T-helper 2 cell treated with Interferon-gamma antibody and Interleukin-4, amounts not matched to agents 5 μg/mL and 100 μg/mL, for 36 hours (primary cell): ENCODE data around the gene PDE4D.
A peak's percentile ranks its signal among the peaks of the same experiment; 100 is the strongest.

Experiments
- DNase-seq: peaks from one replicate; pipeline ENCODE4 v3.0.0; 2021; ENCODE audit warnings: low spot score
- H3K27ac Mint-ChIP-seq: one replicate; pipeline ENCODE4 v1.8.0; 2021; ENCODE audit warnings: mild to moderate bottlenecking, mixed read lengths
- H3K27me3 Mint-ChIP-seq: one replicate; pipeline ENCODE4 v1.8.0; 2021; ENCODE audit warnings: low read depth, mixed read lengths
- H3K36me3 Mint-ChIP-seq: one replicate; pipeline ENCODE4 v1.8.0; 2021; ENCODE audit warnings: low read depth, mixed read lengths
- H3K4me1 Mint-ChIP-seq: one replicate; pipeline ENCODE4 v1.8.0; 2021; ENCODE audit warnings: low read depth, mixed read lengths
- H3K4me3 Mint-ChIP-seq: one replicate; pipeline ENCODE4 v1.8.0; 2022; ENCODE audit warnings: mild to moderate bottlenecking, moderate library complexity, mixed read lengths
- H3K9me3 Mint-ChIP-seq: one replicate; pipeline ENCODE4 v1.8.0; 2021; ENCODE audit warnings: mixed read lengths

Gene PDE4D

GRCh38 chr5:58934629-58935097, 958.9 kb downstream of the PDE4D start:
- no peak for DNase-seq
- Mint-ChIP-seq H3K4me3 (peak overlapping the region; percentile 15), H3K9me3 (no peaks in the 10 kb centered on the region), H3K27me3 (peaks cover 7% of the 10 kb centered on the region), H3K36me3 (no peaks in the 10 kb centered on the region), H3K4me1 (peaks cover 12% of the 10 kb centered on the region), H3K27ac (peak overlapping the region; percentile 38)

- Mint-ChIP-seq H3K27me3 (peaks cover 7% of the 10 kb centered on the region), H3K9me3 (no peaks in the 10 kb centered on the region), H3K4me3 (peak overlapping the region; percentile 15), H3K27ac (no peak overlapping the region), H3K36me3 (no peaks in the 10 kb centered on the region), H3K4me1 (peaks cover 12% of the 10 kb centered on the region)
- peak; percentile 46 for DNase-seq
These were observed 959.5 kb downstream of the PDE4D start for GRCh38 chr5:58933891-58934628.

- no peak for DNase-seq
- no peaks in the 10 kb centered on the region for H3K9me3 Mint-ChIP-seq
- no peak overlapping the region for H3K27ac Mint-ChIP-seq
- H3K27me3 Mint-ChIP-seq, result peaks cover 7% of the 10 kb centered on the region
- no peaks in the 10 kb centered on the region for H3K36me3 Mint-ChIP-seq
- peaks cover 12% of the 10 kb centered on the region for H3K4me1 Mint-ChIP-seq
- H3K4me3 Mint-ChIP-seq, result no peak overlapping the region
These were observed 961.4 kb downstream of the PDE4D start for GRCh38 chr5:58932057-58932612.

GRCh38 chr5:58930520-58930919, 963.0 kb downstream of the PDE4D start:
- no peaks in the 10 kb centered on the region for H3K9me3 Mint-ChIP-seq
- H3K27ac Mint-ChIP-seq, result no peak overlapping the region
- no peak for DNase-seq
- no peak overlapping the region for H3K4me3 Mint-ChIP-seq
- H3K4me1 Mint-ChIP-seq, result peaks cover 17% of the 10 kb centered on the region
- peaks cover 7% of the 10 kb centered on the region for H3K27me3 Mint-ChIP-seq
- H3K36me3 Mint-ChIP-seq, result no peaks in the 10 kb centered on the region

GRCh38 chr5:58929726-58930125, 963.8 kb downstream of the PDE4D start:
- Mint-ChIP-seq H3K4me1 (peaks cover 12% of the 10 kb centered on the region), H3K27ac (no peak overlapping the region), H3K36me3 (no peaks in the 10 kb centered on the region), H3K4me3 (no peak overlapping the region), H3K9me3 (no peaks in the 10 kb centered on the region), H3K27me3 (peaks cover 7% of the 10 kb centered on the region)
- DNase-seq, result no peak

- Mint-ChIP-seq H3K27me3 (peaks cover 7% of the 10 kb centered on the region), H3K27ac (no peak overlapping the region), H3K36me3 (no peaks in the 10 kb centered on the region), H3K4me1 (peaks cover 6% of the 10 kb centered on the region), H3K9me3 (no peaks in the 10 kb centered on the region), H3K4me3 (no peak overlapping the region)
- DNase-seq, result no peak
These were observed 965.6 kb downstream of the PDE4D start for GRCh38 chr5:58927938-58928337.

GRCh38 chr5:58927181-58927580, 966.3 kb downstream of the PDE4D start:
- Mint-ChIP-seq H3K36me3 (no peaks in the 10 kb centered on the region), H3K9me3 (no peaks in the 10 kb centered on the region), H3K27ac (no peak overlapping the region), H3K4me1 (peaks cover 6% of the 10 kb centered on the region), H3K4me3 (no peak overlapping the region), H3K27me3 (peaks cover 6% of the 10 kb centered on the region)
- no peak for DNase-seq

- no peaks in the 10 kb centered on the region for H3K9me3 Mint-ChIP-seq
- H3K27me3 Mint-ChIP-seq, result peaks cover under 1% of the 10 kb centered on the region
- DNase-seq, result no peak
- no peak overlapping the region for H3K27ac Mint-ChIP-seq
- peaks cover 6% of the 10 kb centered on the region for H3K4me1 Mint-ChIP-seq
- no peaks in the 10 kb centered on the region for H3K36me3 Mint-ChIP-seq
- no peak overlapping the region for H3K4me3 Mint-ChIP-seq
These were observed 967.0 kb downstream of the PDE4D start for GRCh38 chr5:58926541-58926935.

GRCh38 chr5:58925627-58926540, 967.6 kb downstream of the PDE4D start:
- Mint-ChIP-seq H3K27me3 (no peaks in the 10 kb centered on the region), H3K36me3 (no peaks in the 10 kb centered on the region), H3K27ac (no peak overlapping the region), H3K9me3 (no peaks in the 10 kb centered on the region), H3K4me1 (peaks cover 7% of the 10 kb centered on the region), H3K4me3 (no peak overlapping the region)
- no peak for DNase-seq

GRCh38 chr5:58924306-58924705, 969.2 kb downstream of the PDE4D start:
- H3K27me3 Mint-ChIP-seq, result peaks cover under 1% of the 10 kb centered on the region
- H3K4me1 Mint-ChIP-seq, result peaks cover 8% of the 10 kb centered on the region
- no peak overlapping the region for H3K27ac Mint-ChIP-seq
- no peak for DNase-seq
- no peak overlapping the region for H3K4me3 Mint-ChIP-seq
- H3K36me3 Mint-ChIP-seq, result no peaks in the 10 kb centered on the region
- no peaks in the 10 kb centered on the region for H3K9me3 Mint-ChIP-seq

- Mint-ChIP-seq H3K9me3 (no peaks in the 10 kb centered on the region), H3K27me3 (peaks cover 3% of the 10 kb centered on the region), H3K4me3 (no peak overlapping the region), H3K27ac (no peak overlapping the region), H3K4me1 (peaks cover 8% of the 10 kb centered on the region), H3K36me3 (no peaks in the 10 kb centered on the region)
- no peak for DNase-seq
These were observed 970.2 kb downstream of the PDE4D start for GRCh38 chr5:58923355-58923754.

GRCh38 chr5:58922461-58923171, 970.9 kb downstream of the PDE4D start:
- Mint-ChIP-seq H3K9me3 (no peaks in the 10 kb centered on the region), H3K27me3 (peaks cover 6% of the 10 kb centered on the region), H3K36me3 (no peaks in the 10 kb centered on the region), H3K4me3 (no peak overlapping the region), H3K27ac (no peak overlapping the region), H3K4me1 (peaks cover 10% of the 10 kb centered on the region)
- no peak for DNase-seq

- H3K4me3 Mint-ChIP-seq, result no peak overlapping the region
- peaks cover 6% of the 10 kb centered on the region for H3K4me1 Mint-ChIP-seq
- no peak overlapping the region for H3K27ac Mint-ChIP-seq
- no peak for DNase-seq
- H3K9me3 Mint-ChIP-seq, result no peaks in the 10 kb centered on the region
- peaks cover 9% of the 10 kb centered on the region for H3K27me3 Mint-ChIP-seq
- H3K36me3 Mint-ChIP-seq, result no peaks in the 10 kb centered on the region
These were observed 972.4 kb downstream of the PDE4D start for GRCh38 chr5:58921159-58921558.
